Cardiac fibroblast (primary cell): ENCODE measurements around the gene LUZP4.
A peak's percentile ranks its signal among the peaks of the same experiment; 100 is the strongest.

Experiments used
- DNase-seq, 2 donors: peaks; one replicate each; pipeline versions ENCODE4 v3.0.0 to v3.0.0-alpha.2; 2010; ENCODE audit warnings: low read depth in 2 of 2
- H3K4me3 ChIP-seq, 2 donors: replicated peaks in 1 of 2; 1 replicate in 1 of 2; 2 replicates in 1 of 2; pipeline ENCODE4 v1.5.1; 2011; ENCODE audit warnings: low read depth in 2 of 2, low read length in 2 of 2, mild to moderate bottlenecking in 2 of 2, moderate library complexity in 1 of 2
- CTCF ChIP-seq: IDR thresholded peaks from one replicate; pipeline ENCODE4 v1.5.1; 2011; ENCODE audit warnings: low read depth, mild to moderate bottlenecking, low read length, inconsistent platforms

LUZP4 gene

GRCh38 chrX:115332832-115333231, 43.3 kb downstream of the LUZP4 start:
- no peak for TF ChIP-seq CTCF
- no peak overlapping the region for H3K4me3 ChIP-seq
- DNase-seq: no peak

- no peak overlapping the region for H3K4me3 ChIP-seq
- TF ChIP-seq CTCF: no peak
- peak in 1 of 2 donors; percentile 61 for DNase-seq
Measured at GRCh38 chrX:115333446-115333845, 43.9 kb downstream of the LUZP4 start.

GRCh38 chrX:115337491-115338144, 48.1 kb downstream of the LUZP4 start:
- no peak overlapping the region for H3K4me3 ChIP-seq
- DNase-seq: peak; percentile 60 to 91
- no peak for TF ChIP-seq CTCF

- TF ChIP-seq CTCF: no peak
- H3K4me3 ChIP-seq: no peak overlapping the region
- DNase-seq: peak; percentile 77 to 93
Measured at GRCh38 chrX:115339441-115340025, 50.0 kb downstream of the LUZP4 start.

GRCh38 chrX:115341421-115341820, 51.9 kb downstream of the LUZP4 start:
- DNase-seq: no peak
- no peak for TF ChIP-seq CTCF

GRCh38 chrX:115344885-115345614, 55.5 kb downstream of the LUZP4 start:
- no peak for TF ChIP-seq CTCF
- H3K4me3 ChIP-seq: no peak overlapping the region
- DNase-seq: peak; percentile 96 to 97

More at GRCh38 chrX:115341421-115341820, 51.9 kb downstream of the LUZP4 start:
- no peak overlapping the region for H3K4me3 ChIP-seq
